ENCODE results near the gene PKN2. TPM values are rescaled to one million over a fixed set of nuclear protein-coding genes. Genes with fewer than 3 reads are reported as not detected.

The PKN2 gene
- total RNA-seq, 1 donor from 2014 or later: 74.4 TPM

- no peak overlapping the region for H3K4me3 ChIP-seq
- H3K4me2 ChIP-seq: no peak overlapping the region
- Mint-ChIP-seq H3K27ac (no peak overlapping the region), H3K9me3 (no peaks in the 10 kb centered on the region), H3K36me3 (peaks cover 25% of the 10 kb centered on the region), H3K4me3 (no peak overlapping the region), H3K4me1 (no peaks in the 10 kb centered on the region), H3K27me3 (ENCODE audit: insufficient read depth, low read depth) (no peaks in the 10 kb centered on the region)
- H2AFZ ChIP-seq (replicated peaks): no peak overlapping the region
- no peaks in the 10 kb centered on the region for H3K9me3 ChIP-seq (ENCODE audit: low read depth)
- DNase-seq (ENCODE audit: low spot score): no peak
- H3K79me2 ChIP-seq (ENCODE audit: low read depth): peaks cover 46% of the 10 kb centered on the region
- H4K20me1 ChIP-seq (ENCODE audit: low read depth): no peaks in the 10 kb centered on the region
- no peaks in the 10 kb centered on the region for H3F3A ChIP-seq (ENCODE audit: low read depth)
- no peak overlapping the region for H3K9ac ChIP-seq
- H3K27ac ChIP-seq: no peak overlapping the region
- TF ChIP-seq EZH2 (IDR thresholded peaks at IDR 0.05): no peak
- no peak for TF ChIP-seq CTCF (IDR thresholded peaks at IDR 0.05)
- TF ChIP-seq EZH2phosphoT487 (IDR thresholded peaks at IDR 0.05): no peak
- H3K36me3 ChIP-seq: peaks cover 15% of the 10 kb centered on the region
- H3K27me3 ChIP-seq: no peaks in the 10 kb centered on the region
- H3K4me1 ChIP-seq: no peaks in the 10 kb centered on the region
Measured at GRCh38 chr1:88751714-88752113, 67.6 kb downstream of the PKN2 start.

- no peaks in the 10 kb centered on the region for H3K4me1 ChIP-seq
- H3K4me3 ChIP-seq: no peak overlapping the region
- H3K9me3 ChIP-seq (ENCODE audit: low read depth): no peaks in the 10 kb centered on the region
- no peak overlapping the region for H3K27ac ChIP-seq
- peaks cover 20% of the 10 kb centered on the region for H3K36me3 ChIP-seq
- H4K20me1 ChIP-seq (ENCODE audit: low read depth): no peaks in the 10 kb centered on the region
- Mint-ChIP-seq H3K27me3 (ENCODE audit: insufficient read depth, low read depth) (no peaks in the 10 kb centered on the region), H3K4me3 (no peak overlapping the region), H3K9me3 (peaks cover 2% of the 10 kb centered on the region), H3K4me1 (no peaks in the 10 kb centered on the region), H3K36me3 (peaks cover 24% of the 10 kb centered on the region), H3K27ac (no peak overlapping the region)
- H3K79me2 ChIP-seq (ENCODE audit: low read depth): peaks cover 63% of the 10 kb centered on the region
- no peak overlapping the region for H3K9ac ChIP-seq
- no peak overlapping the region for H3K4me2 ChIP-seq
- no peaks in the 10 kb centered on the region for H3K27me3 ChIP-seq
- TF ChIP-seq EZH2 (IDR thresholded peaks at IDR 0.05) (no peak), EZH2phosphoT487 (IDR thresholded peaks at IDR 0.05) (no peak), CTCF (IDR thresholded peaks at IDR 0.05) (no peak)
- no peak overlapping the region for H2AFZ ChIP-seq (replicated peaks)
- DNase-seq (ENCODE audit: low spot score): no peak
- H3F3A ChIP-seq (ENCODE audit: low read depth): no peaks in the 10 kb centered on the region
Measured at GRCh38 chr1:88753506-88753905, 69.4 kb downstream of the PKN2 start.

- no peak overlapping the region for H3K4me2 ChIP-seq
- H3K4me1 ChIP-seq: no peaks in the 10 kb centered on the region
- DNase-seq (ENCODE audit: low spot score): no peak
- H3K79me2 ChIP-seq (ENCODE audit: low read depth): peaks cover 39% of the 10 kb centered on the region
- H3K9me3 ChIP-seq (ENCODE audit: low read depth): no peaks in the 10 kb centered on the region
- Mint-ChIP-seq H3K36me3 (peaks cover 22% of the 10 kb centered on the region), H3K4me1 (no peaks in the 10 kb centered on the region), H3K9me3 (no peaks in the 10 kb centered on the region), H3K27ac (no peak overlapping the region), H3K27me3 (ENCODE audit: insufficient read depth, low read depth) (no peaks in the 10 kb centered on the region), H3K4me3 (no peak overlapping the region)
- no peaks in the 10 kb centered on the region for H3K27me3 ChIP-seq
- no peak overlapping the region for H3K9ac ChIP-seq
- peaks cover 14% of the 10 kb centered on the region for H3K36me3 ChIP-seq
- peaks cover 7% of the 10 kb centered on the region for H4K20me1 ChIP-seq (ENCODE audit: low read depth)
- H3K27ac ChIP-seq: no peak overlapping the region
- no peak for TF ChIP-seq CTCF (IDR thresholded peaks at IDR 0.05)
- no peak for TF ChIP-seq EZH2 (IDR thresholded peaks at IDR 0.05)
- TF ChIP-seq EZH2phosphoT487 (IDR thresholded peaks at IDR 0.05): no peak
- H3F3A ChIP-seq (ENCODE audit: low read depth): no peaks in the 10 kb centered on the region
- H2AFZ ChIP-seq (replicated peaks): no peak overlapping the region
- no peak overlapping the region for H3K4me3 ChIP-seq
Measured at GRCh38 chr1:88763649-88764406, 79.8 kb downstream of the PKN2 start.

Measured in neural progenitor cell (in vitro differentiated cells).